ENCODE results near the gene ZNF791. TPM values are rescaled to one million over a fixed set of nuclear protein-coding genes. Genes with fewer than 3 reads are reported as not detected.
"Not testable (repeated sequence)": the region's sequence is repeated elsewhere in the genome, so short reads cannot be mapped to it uniquely, and the experiment has no call there.

Gene ZNF791
- total RNA-seq, 1 experiment from 2014 or later: 21.4 TPM

DNA sequence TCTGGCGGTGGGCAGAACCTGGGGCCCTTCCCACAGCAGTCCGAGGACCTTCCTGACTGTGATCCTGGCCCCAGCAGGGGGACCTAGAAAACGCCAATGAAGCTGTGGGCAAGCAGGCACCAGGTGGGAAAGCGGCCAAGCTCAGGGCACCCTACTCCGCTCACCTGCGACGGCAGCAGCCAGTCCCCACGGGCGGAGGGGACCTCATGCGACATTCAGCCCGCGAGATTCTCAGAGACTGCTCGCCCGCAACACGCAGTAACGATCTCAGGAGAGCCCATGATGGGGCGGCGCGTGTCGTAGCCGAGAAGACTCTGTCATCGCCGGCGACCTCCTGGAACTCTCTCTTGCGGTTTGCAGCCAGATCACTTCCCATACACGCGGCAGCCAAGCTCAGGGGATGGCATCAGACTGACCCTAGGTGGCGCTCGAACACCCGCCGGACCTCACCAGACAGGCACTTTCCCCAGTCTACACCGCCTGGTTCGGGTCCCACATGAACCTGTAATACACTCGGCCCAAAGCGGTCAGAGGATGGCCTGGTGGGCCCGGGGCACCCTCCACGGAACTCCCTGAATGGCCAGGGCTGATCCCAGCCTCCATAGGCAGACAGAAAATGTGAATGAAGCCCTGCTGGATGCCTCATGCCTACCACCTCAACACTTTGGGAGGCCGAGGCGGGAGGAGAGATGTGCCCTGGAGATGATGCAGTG is 29.3 kb downstream of the ZNF791 start:
- no peak overlapping the region for H2AFZ ChIP-seq (ENCODE audit: low read length)
- no peaks in the 10 kb centered on the region for H3K79me2 ChIP-seq (ENCODE audit: low read length)
- H3K36me3 ChIP-seq (ENCODE audit: insufficient read depth, low read length): 0 out of 2 replicates have a peak, but pooled peaks cover 4% of the 10 kb centered on the region
- no peak overlapping the region for H3K27ac ChIP-seq (ENCODE audit: low read length)
- no peaks in the 10 kb centered on the region for H3K9me2 ChIP-seq (replicated peaks; ENCODE audit: insufficient read depth, low read length)
- no peaks in the 10 kb centered on the region for H3K9me3 ChIP-seq (ENCODE audit: low read length)
- H3K9ac ChIP-seq (ENCODE audit: low read length): no peak overlapping the region
- H4K20me1 ChIP-seq (ENCODE audit: insufficient read depth, low read depth, low read length): no peaks in the 10 kb centered on the region
- no peaks in the 10 kb centered on the region for H3K27me3 ChIP-seq (ENCODE audit: low read length)
- peak; percentile 83 for DNase-seq
- no peaks in the 10 kb centered on the region for H3K4me1 ChIP-seq (ENCODE audit: low read length)
- no peak overlapping the region for H3K4me2 ChIP-seq (ENCODE audit: low read depth, low read length, poor library complexity, severe bottlenecking)
- H3K4me3 ChIP-seq (ENCODE audit: low read length): no peak overlapping the region

GRCh38 chr19:12641456-12641855 is 30.7 kb downstream of the ZNF791 start:
- H3K9me3 ChIP-seq (ENCODE audit: low read length): no peaks in the 10 kb centered on the region
- no peaks in the 10 kb centered on the region for H3K79me2 ChIP-seq (ENCODE audit: low read length)
- H3K36me3 ChIP-seq (ENCODE audit: insufficient read depth, low read length): 0 out of 2 replicates have a peak, but pooled peaks cover 4% of the 10 kb centered on the region
- H2AFZ ChIP-seq (ENCODE audit: low read length): no peak overlapping the region
- H3K4me2 ChIP-seq (ENCODE audit: low read depth, low read length, poor library complexity, severe bottlenecking): no peak overlapping the region
- H4K20me1 ChIP-seq (ENCODE audit: insufficient read depth, low read depth, low read length): no peaks in the 10 kb centered on the region
- H3K9me2 ChIP-seq (replicated peaks; ENCODE audit: insufficient read depth, low read length): no peaks in the 10 kb centered on the region
- no peaks in the 10 kb centered on the region for H3K27me3 ChIP-seq (ENCODE audit: low read length)
- no peak overlapping the region for H3K9ac ChIP-seq (ENCODE audit: low read length)
- H3K4me1 ChIP-seq (ENCODE audit: low read length): no peaks in the 10 kb centered on the region
- no peak overlapping the region for H3K4me3 ChIP-seq (ENCODE audit: low read length)
- no peak for DNase-seq
- H3K27ac ChIP-seq (ENCODE audit: low read length): no peak overlapping the region

DNA sequence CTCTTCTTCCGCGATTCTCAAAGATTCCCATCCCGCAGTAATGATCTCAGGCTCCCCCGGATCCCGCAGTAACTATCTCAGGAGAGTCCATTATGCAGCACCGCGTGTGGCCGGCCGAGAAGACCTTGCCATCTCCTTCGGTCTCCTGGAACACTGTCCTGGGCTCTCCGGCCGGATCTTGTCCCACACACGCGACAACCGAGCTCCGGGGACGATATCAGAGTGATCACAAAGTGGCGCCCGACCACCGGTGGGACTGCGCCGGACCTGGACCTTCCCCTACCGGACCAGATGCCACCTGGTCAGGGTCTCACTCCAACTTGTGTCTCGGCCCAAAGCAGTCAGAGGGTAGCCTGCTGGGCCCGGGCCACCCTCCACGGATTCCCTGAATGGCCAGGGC is 31.8 kb downstream of the ZNF791 start:
- Histone ChIP-seq H3K4me2 (ENCODE audit: low read depth, low read length, poor library complexity, severe bottlenecking) (no peak overlapping the region), H3K79me2 (ENCODE audit: low read length) (no peaks in the 10 kb centered on the region), H3K27me3 (ENCODE audit: low read length) (no peaks in the 10 kb centered on the region), H4K20me1 (ENCODE audit: insufficient read depth, low read depth, low read length) (no peaks in the 10 kb centered on the region), H3K9me3 (ENCODE audit: low read length) (no peaks in the 10 kb centered on the region), H3K4me1 (ENCODE audit: low read length) (no peaks in the 10 kb centered on the region), H3K27ac (ENCODE audit: low read length) (no peak overlapping the region), H2AFZ (ENCODE audit: low read length) (no peak overlapping the region), H3K9me2 (replicated peaks; ENCODE audit: insufficient read depth, low read length) (no peaks in the 10 kb centered on the region), H3K9ac (ENCODE audit: low read length) (no peak overlapping the region), H3K4me3 (ENCODE audit: low read length) (no peak overlapping the region), H3K36me3 (ENCODE audit: insufficient read depth, low read length) (peaks cover 6% of the 10 kb centered on the region; the same call in 1 of the 2 replicates)
- DNase-seq: no peak

GRCh38 chr19:12643716-12644115 is 33.0 kb downstream of the ZNF791 start:
- not testable (repeated sequence) for H4K20me1 ChIP-seq (ENCODE audit: insufficient read depth, low read depth, low read length); H3K4me2 ChIP-seq (ENCODE audit: low read depth, low read length, poor library complexity, severe bottlenecking); H3K27ac ChIP-seq (ENCODE audit: low read length); DNase-seq; H3K4me3 ChIP-seq (ENCODE audit: low read length); H3K9me3 ChIP-seq (ENCODE audit: low read length); H3K27me3 ChIP-seq (ENCODE audit: low read length); H3K9me2 ChIP-seq (replicated peaks; ENCODE audit: insufficient read depth, low read length); H2AFZ ChIP-seq (ENCODE audit: low read length); H3K79me2 ChIP-seq (ENCODE audit: low read length); H3K4me1 ChIP-seq (ENCODE audit: low read length); H3K9ac ChIP-seq (ENCODE audit: low read length); H3K36me3 ChIP-seq (ENCODE audit: insufficient read depth, low read length)

GRCh38 chr19:12646551-12646950 is 35.8 kb downstream of the ZNF791 start:
- H3K4me3 ChIP-seq (ENCODE audit: low read length): no peak overlapping the region
- no peak overlapping the region for H3K27ac ChIP-seq (ENCODE audit: low read length)
- H3K4me2 ChIP-seq (ENCODE audit: low read depth, low read length, poor library complexity, severe bottlenecking): no peak overlapping the region
- H3K27me3 ChIP-seq (ENCODE audit: low read length): no peaks in the 10 kb centered on the region
- no peaks in the 10 kb centered on the region for H3K4me1 ChIP-seq (ENCODE audit: low read length)
- no peaks in the 10 kb centered on the region for H3K9me3 ChIP-seq (ENCODE audit: low read length)
- H3K79me2 ChIP-seq (ENCODE audit: low read length): no peaks in the 10 kb centered on the region
- H3K9me2 ChIP-seq (replicated peaks; ENCODE audit: insufficient read depth, low read length): no peaks in the 10 kb centered on the region
- H3K36me3 ChIP-seq (ENCODE audit: insufficient read depth, low read length): peaks cover 13% of the 10 kb centered on the region
- no peaks in the 10 kb centered on the region for H4K20me1 ChIP-seq (ENCODE audit: insufficient read depth, low read depth, low read length)
- H2AFZ ChIP-seq (ENCODE audit: low read length): no peak overlapping the region
- no peak for DNase-seq
- no peak overlapping the region for H3K9ac ChIP-seq (ENCODE audit: low read length)

DNA sequence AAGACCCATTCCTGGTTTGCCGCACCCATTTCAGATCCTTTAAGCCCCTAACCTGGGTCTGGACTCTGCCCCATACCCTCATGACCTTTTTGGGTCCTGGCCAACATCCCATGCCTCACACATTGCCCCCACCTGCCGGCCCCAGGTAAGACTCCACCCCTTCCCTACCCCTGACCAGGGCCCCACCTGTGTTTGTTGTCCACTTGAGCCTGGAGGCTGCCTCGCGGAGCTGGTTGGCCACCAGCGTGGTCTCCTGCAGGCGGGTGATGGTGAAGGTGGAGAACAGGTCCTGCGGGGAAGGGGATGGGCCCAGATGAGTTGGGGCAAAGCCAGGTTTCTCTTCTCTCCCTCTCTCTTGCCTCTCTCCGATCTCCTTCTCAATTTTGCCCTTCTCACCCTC is 36.3 kb downstream of the ZNF791 start:
- H3K4me2 ChIP-seq (ENCODE audit: low read depth, low read length, poor library complexity, severe bottlenecking): no peak overlapping the region
- H3K36me3 ChIP-seq (ENCODE audit: insufficient read depth, low read length): peaks cover 18% of the 10 kb centered on the region
- peak; percentile 37 for DNase-seq
- H3K79me2 ChIP-seq (ENCODE audit: low read length): no peaks in the 10 kb centered on the region
- H3K9ac ChIP-seq (ENCODE audit: low read length): no peak overlapping the region
- H3K4me1 ChIP-seq (ENCODE audit: low read length): no peaks in the 10 kb centered on the region
- H3K27me3 ChIP-seq (ENCODE audit: low read length): no peaks in the 10 kb centered on the region
- H2AFZ ChIP-seq (ENCODE audit: low read length): no peak overlapping the region
- H3K9me3 ChIP-seq (ENCODE audit: low read length): no peaks in the 10 kb centered on the region
- no peaks in the 10 kb centered on the region for H3K9me2 ChIP-seq (replicated peaks; ENCODE audit: insufficient read depth, low read length)
- H3K27ac ChIP-seq (ENCODE audit: low read length): no peak overlapping the region
- H3K4me3 ChIP-seq (ENCODE audit: low read length): no peak overlapping the region
- H4K20me1 ChIP-seq (ENCODE audit: insufficient read depth, low read depth, low read length): no peaks in the 10 kb centered on the region

DNA sequence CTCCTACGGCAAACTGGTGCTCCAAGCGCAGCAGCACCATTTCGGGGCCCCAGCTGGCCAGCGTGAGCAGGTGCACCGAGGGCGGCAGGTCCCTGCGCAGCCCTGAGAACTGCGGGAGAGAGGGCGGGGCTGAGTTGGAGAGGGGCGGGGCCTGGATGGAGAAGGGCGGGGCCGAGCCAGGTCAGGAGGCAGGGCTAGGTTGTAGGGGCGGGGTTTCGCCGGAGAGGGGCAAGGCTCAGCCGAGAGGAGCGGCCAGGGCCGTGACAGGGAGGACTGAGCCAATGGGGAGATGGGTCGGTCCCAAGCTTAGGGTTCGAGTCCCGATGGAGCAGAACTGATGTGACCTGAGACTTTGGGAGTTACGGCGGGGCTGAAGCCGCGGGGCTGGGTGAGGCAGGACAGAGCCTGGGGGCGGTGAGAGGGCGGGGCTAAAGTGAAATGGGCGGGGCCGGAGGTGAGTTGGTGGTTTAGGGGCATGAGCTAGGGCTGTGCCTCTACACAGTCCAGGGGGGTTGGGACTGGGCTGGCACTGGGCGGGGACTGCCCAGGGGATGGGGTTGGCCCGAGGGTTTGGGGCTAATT is 36.9 kb downstream of the ZNF791 start:
- no peaks in the 10 kb centered on the region for H3K79me2 ChIP-seq (ENCODE audit: low read length)
- no peak overlapping the region for H3K4me3 ChIP-seq (ENCODE audit: low read length)
- no peaks in the 10 kb centered on the region for H3K4me1 ChIP-seq (ENCODE audit: low read length)
- no peak overlapping the region for H3K4me2 ChIP-seq (ENCODE audit: low read depth, low read length, poor library complexity, severe bottlenecking)
- peaks cover 19% of the 10 kb centered on the region for H3K36me3 ChIP-seq (ENCODE audit: insufficient read depth, low read length)
- no peaks in the 10 kb centered on the region for H4K20me1 ChIP-seq (ENCODE audit: insufficient read depth, low read depth, low read length)
- no peak overlapping the region for H2AFZ ChIP-seq (ENCODE audit: low read length)
- H3K9me2 ChIP-seq (replicated peaks; ENCODE audit: insufficient read depth, low read length): no peaks in the 10 kb centered on the region
- DNase-seq: peak; percentile 74
- H3K9me3 ChIP-seq (ENCODE audit: low read length): no peaks in the 10 kb centered on the region
- no peaks in the 10 kb centered on the region for H3K27me3 ChIP-seq (ENCODE audit: low read length)
- no peak overlapping the region for H3K9ac ChIP-seq (ENCODE audit: low read length)
- no peak overlapping the region for H3K27ac ChIP-seq (ENCODE audit: low read length)

GRCh38 chr19:12648088-12648487 is 37.4 kb downstream of the ZNF791 start:
- H3K4me1 ChIP-seq (ENCODE audit: low read length): no peaks in the 10 kb centered on the region
- H3K9ac ChIP-seq (ENCODE audit: low read length): no peak overlapping the region
- no peaks in the 10 kb centered on the region for H3K9me3 ChIP-seq (ENCODE audit: low read length)
- no peaks in the 10 kb centered on the region for H4K20me1 ChIP-seq (ENCODE audit: insufficient read depth, low read depth, low read length)
- DNase-seq: no peak
- H2AFZ ChIP-seq (ENCODE audit: low read length): no peak overlapping the region
- no peaks in the 10 kb centered on the region for H3K9me2 ChIP-seq (replicated peaks; ENCODE audit: insufficient read depth, low read length)
- H3K27me3 ChIP-seq (ENCODE audit: low read length): no peaks in the 10 kb centered on the region
- H3K36me3 ChIP-seq (ENCODE audit: insufficient read depth, low read length): peaks cover 19% of the 10 kb centered on the region
- no peak overlapping the region for H3K4me2 ChIP-seq (ENCODE audit: low read depth, low read length, poor library complexity, severe bottlenecking)
- H3K79me2 ChIP-seq (ENCODE audit: low read length): no peaks in the 10 kb centered on the region
- no peak overlapping the region for H3K27ac ChIP-seq (ENCODE audit: low read length)
- no peak overlapping the region for H3K4me3 ChIP-seq (ENCODE audit: low read length)

Data from Karpas-422 (cell line).